PFSK-1 (cell line): ENCODE measurements around the gene ZNF407.

Experiments used
- FOXP2 ChIP-seq: optimal IDR thresholded peaks from 2 replicates; pipeline ENCODE3; 2011; ENCODE audit warnings: borderline replicate concordance, control low read depth, inconsistent platforms; ENCODE audit not compliant: insufficient read depth; ENCODE audit errors: extremely low read length, extremely low read depth
- POLR2AphosphoS5 ChIP-seq: IDR thresholded peaks from 2 replicates; pipeline ENCODE4 v1.6.1; 2012; ENCODE audit warnings: low read depth, mild to moderate bottlenecking, control low read depth, low read length, moderate library complexity
- TAF1 ChIP-seq: IDR thresholded peaks from 2 replicates; pipeline ENCODE4 v1.6.1; 2012; ENCODE audit warnings: low read length, control low read depth, borderline replicate concordance; ENCODE audit not compliant: insufficient read depth
- TF ChIP-seq, protein P1 (sequence below), 2 experiments: IDR thresholded peaks; 2 replicates each; pipeline versions ENCODE4 v1.6.1 to v1.8.0; 2011 to 2012; ENCODE audit warnings: low read depth in 2 of 2, low read length in 2 of 2, control low read depth in 1 of 2, inconsistent platforms in 1 of 2, mild to moderate bottlenecking in 1 of 2, moderate library complexity in 1 of 2; ENCODE audit not compliant: insufficient read depth in 1 of 2

DNA sequence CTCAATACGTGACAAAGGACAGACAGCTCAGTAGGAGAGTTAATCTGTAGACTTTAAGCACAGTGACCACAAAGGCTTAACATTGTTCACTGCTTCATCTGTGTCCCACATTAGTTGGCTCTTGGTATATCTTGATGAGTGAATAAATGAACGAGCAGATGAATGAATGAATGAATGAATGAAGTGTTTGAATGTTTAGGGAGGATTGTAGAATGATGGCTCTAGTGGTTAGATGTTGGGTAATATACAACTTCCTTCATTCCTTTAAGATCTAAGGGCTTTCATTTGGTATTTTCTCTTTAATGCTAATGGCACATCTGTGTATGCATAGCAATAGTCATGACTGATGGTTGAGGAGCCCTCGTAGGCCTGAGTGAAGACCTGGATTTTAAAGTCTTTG, 40.5 kb downstream of the ZNF407 start:
- TF ChIP-seq TAF1 (no peak), POLR2AphosphoS5 (no peak), FOXP2 (no peak)
- TF ChIP-seq, protein P1, sequence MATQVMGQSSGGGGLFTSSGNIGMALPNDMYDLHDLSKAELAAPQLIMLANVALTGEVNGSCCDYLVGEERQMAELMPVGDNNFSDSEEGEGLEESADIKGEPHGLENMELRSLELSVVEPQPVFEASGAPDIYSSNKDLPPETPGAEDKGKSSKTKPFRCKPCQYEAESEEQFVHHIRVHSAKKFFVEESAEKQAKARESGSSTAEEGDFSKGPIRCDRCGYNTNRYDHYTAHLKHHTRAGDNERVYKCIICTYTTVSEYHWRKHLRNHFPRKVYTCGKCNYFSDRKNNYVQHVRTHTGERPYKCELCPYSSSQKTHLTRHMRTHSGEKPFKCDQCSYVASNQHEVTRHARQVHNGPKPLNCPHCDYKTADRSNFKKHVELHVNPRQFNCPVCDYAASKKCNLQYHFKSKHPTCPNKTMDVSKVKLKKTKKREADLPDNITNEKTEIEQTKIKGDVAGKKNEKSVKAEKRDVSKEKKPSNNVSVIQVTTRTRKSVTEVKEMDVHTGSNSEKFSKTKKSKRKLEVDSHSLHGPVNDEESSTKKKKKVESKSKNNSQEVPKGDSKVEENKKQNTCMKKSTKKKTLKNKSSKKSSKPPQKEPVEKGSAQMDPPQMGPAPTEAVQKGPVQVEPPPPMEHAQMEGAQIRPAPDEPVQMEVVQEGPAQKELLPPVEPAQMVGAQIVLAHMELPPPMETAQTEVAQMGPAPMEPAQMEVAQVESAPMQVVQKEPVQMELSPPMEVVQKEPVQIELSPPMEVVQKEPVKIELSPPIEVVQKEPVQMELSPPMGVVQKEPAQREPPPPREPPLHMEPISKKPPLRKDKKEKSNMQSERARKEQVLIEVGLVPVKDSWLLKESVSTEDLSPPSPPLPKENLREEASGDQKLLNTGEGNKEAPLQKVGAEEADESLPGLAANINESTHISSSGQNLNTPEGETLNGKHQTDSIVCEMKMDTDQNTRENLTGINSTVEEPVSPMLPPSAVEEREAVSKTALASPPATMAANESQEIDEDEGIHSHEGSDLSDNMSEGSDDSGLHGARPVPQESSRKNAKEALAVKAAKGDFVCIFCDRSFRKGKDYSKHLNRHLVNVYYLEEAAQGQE (IDR thresholded peaks at IDR 0.05; ENCODE audit: insufficient read depth in 1 of 2, low read depth in 2 of 2, low read length in 2 of 2), result no peak
